GM21515 (cell line): ENCODE data around the gene BEND6.
"Not testable (repeated sequence)": the region's sequence is repeated elsewhere in the genome, so short reads cannot be mapped to it uniquely, and the experiment has no call there.

Experiments used
- ATAC-seq: cut with Tn5 transposase; IDR thresholded peaks from one replicate; pipeline ENCODE4 v1.9.1; 2021; ENCODE audit not compliant: unreplicated experiment

The BEND6 gene

DNA sequence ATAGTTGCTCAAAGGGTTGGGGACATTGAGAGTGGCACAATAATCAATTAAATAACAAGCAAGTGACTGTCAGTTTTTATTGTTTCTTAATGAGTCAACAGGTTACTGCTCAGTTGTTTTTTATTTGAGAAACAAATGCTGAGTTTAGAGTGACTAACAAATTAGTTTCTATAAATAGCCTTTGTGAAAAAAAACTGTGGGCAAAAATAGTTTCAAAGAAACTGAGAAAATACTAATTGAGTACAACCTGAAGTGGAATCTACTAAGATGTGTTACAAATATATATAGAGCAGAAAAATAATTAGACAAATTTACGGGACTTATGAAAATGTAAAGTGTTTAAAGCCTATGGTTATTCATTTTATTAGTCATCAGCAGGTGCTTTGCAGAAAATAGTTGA is 22.3 kb downstream of the BEND6 start:
- ATAC-seq: no peak

DNA sequence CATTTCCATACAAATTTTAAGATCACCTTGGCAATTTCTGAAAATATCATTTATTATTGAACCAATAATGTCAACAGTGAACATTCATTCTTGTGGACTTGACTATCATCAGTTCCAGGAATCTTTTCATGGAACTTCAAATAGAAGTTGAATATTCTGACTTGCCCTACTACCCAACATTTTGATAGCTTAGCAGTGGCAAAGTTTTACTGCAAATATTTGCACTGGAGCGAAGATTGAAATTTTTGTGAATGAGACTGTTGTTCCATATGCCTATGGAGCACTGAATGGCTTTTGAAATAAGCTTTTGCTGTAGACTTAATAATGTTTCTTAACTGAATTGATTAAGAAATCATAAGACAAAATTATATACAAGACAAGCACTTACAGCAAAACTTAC is 23.6 kb downstream of the BEND6 start:
- no peak for ATAC-seq

DNA sequence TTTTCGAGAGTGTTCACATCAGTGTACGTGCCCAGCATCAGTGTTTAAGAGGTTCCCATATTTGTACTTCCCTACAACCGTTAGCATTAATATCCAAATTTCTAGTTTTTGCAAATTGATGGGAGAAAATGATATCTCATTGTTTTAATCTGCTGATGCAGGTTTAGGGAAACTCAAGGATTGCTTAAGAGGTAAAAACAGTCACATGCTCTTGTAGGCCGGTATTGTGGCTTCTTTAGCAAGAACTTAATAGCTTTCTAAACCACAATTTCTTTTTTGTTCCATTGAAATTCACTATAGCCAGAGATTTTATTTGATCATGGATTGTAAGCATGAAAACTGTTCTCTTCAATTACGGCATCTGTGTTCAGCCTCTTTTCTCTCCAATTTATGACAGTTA is 29.5 kb downstream of the BEND6 start:
- no peak for ATAC-seq

DNA sequence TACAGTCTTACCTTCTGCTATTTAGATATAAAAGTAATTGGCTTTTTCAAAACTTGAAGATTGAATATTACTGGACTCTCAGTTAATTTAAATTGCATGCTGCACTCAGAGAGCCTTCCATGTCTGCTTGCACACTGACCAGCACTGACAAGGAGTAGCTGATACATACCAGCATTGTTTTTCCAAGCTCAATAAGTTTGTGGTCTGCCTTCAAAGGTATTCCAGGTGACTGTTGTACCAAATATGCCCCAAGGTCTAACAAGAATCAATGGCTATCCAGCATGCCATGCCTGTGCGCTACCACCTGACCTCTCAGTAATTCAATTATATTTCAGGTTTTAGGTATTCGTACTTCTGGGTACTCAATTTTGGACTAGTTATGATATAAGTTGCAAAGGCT is 30.0 kb downstream of the BEND6 start:
- ATAC-seq: no peak

DNA sequence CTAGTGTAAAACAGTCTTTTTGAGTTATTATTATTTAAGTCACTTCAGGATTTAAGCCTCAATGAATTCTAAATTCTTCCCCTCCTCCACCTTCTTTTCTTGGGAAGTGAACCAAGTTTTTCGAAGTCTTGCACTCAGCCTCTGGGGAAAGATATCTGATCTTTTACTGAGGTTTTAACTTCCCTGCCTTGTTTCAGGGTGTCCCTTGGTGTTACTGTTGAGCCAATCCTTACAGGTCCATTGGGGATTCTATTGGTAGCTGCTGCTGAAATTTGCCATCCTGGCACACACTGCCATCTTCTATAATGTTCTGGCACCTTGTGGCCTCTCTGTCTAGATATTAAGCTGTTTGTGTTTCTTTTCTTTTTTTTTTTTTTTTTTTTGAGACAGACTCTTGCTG is 31.7 kb downstream of the BEND6 start:
- ATAC-seq: no peak

DNA sequence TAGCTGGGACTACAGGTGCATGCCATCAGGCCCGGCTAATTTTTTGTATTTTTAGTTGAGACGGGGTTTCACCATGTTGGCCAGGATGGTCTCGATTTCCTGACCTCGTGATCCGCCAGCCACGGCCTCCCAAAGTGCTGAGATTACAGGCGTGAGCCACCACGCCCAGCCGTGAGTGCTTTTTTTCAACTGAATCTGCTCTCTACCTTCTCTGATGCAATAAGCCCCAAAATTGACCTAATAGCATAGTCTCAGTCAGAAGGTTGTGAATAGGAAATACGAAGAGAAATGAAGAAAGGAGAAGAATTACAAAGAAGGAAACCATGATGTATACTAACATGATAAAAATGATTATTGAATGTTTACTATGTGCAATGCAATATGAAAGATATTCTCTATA is 33.2 kb downstream of the BEND6 start:
- no peak for ATAC-seq

DNA sequence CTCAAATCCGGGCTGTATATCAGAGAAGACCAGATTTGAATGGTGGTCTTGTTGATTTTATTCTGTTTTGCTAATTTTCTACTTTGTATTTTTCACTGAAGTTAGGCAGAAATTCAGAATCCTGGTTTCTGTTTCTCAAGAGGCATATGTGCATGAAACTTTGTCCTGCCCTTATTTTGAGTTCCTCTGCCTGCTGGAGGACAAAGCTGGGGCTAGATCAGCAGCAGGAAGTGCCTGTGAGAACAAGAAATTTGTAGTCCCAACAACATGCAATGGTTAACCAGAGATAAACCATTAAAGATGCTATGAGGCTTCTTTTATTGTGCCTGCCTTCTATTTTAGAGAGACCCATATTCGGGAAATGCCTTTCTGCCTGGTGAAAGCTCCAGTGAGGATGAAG is 37.1 kb downstream of the BEND6 start:
- ATAC-seq: no peak

DNA sequence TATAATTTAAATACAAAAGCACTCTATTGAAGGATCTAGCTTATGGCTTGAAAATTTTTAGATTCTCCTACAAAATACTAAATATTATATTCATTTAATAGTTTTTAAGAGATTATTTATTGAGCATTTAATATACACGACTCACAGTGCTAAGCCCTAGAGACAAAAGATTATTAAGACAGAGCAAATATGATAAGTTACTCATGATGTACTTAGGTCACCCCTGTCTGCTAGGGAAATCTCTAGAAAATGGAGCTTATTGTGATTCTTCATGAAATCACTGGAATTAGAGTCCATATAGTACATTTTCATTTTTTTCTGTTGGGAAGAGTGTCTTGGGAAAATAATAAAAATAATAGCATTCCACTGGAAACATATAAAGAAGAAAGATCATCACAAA is 37.8 kb downstream of the BEND6 start:
- no peak for ATAC-seq

DNA sequence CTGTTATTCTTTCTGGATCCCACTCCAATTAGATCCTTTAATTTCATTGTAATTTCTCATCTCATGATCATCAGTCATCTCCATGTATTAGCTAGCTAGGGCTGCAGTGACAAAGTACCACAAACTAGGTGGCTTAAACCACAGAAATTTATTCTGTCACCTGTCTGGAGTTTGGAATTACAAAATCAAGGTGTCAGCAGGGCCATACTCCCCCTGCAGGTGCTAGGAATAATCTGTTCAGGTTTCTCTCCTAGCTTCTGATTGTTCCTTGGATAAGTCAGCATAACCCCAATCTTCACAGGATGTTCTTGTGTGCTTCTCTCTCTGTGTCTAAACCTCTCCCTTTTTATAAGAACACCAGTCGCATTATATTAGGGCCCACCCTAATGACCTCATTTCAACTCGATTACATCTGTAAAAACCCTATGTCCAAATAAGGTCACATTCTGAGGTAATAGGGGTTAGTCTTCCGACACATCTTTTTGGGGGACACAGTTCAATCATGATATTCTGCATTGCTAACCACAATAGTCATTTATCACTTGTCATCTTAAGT is 40.5 kb downstream of the BEND6 start:
- no peak for ATAC-seq

DNA sequence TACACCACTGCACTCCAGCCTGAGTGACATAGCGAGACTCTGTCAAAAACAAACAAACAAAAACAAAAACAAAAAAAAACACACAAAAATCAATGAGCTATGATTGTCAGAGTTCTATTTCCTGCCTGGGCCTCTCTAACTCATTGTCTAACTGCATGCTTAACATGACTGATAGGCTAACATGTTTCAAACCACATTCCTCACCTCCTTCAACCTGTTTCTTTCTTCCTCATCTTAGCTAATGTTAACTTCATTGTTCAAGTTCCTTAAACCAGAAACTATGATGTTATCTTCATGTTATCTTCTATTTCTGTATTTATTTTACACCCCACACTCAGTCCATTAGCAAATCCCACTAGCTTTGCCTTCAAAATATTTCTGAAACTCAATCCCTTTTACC is 41.5 kb downstream of the BEND6 start:
- ATAC-seq: no peak

DNA sequence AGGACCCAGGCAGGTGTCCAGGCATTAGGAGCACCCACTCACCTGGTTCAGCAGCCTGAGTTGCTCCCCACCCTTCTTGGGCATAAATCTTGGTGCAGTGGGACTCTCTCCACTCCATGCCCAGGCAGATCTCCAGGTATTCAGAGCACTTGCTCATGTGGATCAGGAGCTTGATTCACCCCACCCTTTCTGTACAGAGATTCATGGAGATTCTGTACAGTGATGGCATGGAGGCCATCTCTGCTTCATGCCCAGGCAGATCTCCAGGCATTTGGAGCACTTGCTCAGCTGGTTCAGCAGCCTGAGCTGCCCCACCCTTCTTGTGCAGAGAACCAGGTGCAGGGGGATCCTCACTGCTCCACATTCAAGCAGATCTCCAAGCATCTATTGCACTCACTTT is 44.1 kb downstream of the BEND6 start:
- no peak for ATAC-seq

DNA sequence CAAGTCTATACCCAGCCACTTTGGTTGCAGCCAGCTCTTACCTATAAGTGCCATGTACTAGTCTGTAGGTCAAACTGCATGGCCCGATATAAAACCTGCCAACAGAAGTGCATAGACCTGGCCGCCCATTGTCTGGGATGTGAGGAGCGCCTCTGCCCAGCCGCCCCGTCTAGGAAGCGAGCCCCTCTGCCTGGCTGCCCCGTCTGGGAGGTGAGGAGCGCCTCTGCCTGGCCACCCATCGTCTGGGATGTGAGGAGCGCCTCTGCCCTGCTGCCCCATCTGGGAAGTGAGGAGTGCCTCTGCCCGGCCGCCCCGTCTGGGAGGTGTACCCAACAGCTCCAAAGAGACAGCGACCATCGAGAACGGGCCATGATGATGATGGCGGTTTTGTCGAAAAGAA is 44.8 kb downstream of the BEND6 start:
- ATAC-seq: not testable (repeated sequence)

DNA sequence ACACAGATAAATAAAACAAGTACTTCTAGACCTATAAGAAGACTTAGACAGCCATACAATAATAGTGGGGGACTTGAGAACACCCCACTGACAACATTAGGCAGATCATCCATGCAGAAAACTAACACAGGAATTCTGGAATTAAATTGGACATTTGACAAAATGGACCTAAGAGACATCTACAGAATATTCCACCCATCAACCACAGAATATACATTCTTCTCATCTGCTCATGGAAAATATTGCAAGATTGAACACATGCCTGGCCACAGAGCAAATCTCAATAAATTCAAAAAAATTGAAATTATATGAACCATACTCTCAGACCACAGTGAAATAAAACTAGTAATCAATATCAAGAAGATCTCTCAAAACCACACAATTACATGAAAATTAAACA is 47.3 kb downstream of the BEND6 start:
- no peak for ATAC-seq

DNA sequence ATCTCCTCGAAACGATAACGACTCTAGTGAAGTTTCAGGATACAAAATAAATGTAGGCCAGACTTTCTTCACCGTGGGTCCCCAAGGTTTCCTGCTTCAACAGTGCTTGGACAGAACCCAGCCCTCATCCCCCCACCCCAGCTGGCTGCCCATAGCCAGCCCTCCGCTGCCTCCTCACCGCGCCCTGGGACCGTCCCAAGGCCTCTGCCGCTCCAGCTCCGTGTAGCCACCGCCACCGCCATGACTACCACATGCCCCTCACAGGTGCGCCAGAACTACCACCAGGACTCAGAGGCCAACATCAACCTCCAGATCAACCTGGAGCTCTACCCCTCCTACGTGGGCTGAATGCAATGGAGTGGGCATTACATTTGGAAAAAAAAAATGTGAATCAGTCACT is 49.4 kb downstream of the BEND6 start:
- ATAC-seq: no peak

DNA sequence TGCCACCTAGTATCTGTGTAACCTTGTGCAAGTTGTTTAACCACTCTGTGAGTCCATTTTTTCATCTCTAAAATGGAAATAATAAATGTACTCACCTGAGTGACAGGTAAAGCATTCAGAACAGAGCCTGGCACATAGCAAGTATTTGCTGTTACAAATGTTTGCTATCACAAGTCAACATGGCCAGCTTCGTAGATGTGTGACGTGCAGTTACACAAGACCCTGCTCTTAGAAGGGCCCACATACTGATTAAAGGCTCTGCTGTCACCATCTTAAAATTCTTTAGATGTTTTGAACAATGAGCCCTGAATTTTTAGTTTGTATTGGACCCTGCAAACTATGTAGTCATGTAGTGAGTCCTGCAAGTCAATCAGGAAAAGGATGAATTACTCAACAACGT is 51.2 kb downstream of the BEND6 start:
- no peak for ATAC-seq

DNA sequence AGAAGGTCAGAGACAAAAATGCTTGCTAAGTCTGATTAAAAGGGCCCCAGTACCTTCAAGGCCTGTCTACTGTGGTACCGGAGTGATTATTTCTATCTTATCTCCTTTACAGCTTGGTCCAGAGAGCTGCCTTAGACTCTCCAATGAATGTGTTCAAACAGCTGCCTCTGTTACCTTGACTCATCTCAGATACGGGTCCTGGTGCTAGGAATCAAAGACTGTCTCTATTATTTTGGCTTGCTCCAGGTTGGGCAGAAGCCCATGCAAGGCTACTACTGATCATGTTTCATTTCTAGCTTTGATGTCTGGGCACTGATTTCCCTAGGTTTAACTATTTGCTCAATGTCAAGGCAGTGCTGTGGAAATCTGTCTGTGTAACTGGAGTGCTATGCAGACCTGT is 53.2 kb downstream of the BEND6 start:
- not testable (repeated sequence) for ATAC-seq

DNA sequence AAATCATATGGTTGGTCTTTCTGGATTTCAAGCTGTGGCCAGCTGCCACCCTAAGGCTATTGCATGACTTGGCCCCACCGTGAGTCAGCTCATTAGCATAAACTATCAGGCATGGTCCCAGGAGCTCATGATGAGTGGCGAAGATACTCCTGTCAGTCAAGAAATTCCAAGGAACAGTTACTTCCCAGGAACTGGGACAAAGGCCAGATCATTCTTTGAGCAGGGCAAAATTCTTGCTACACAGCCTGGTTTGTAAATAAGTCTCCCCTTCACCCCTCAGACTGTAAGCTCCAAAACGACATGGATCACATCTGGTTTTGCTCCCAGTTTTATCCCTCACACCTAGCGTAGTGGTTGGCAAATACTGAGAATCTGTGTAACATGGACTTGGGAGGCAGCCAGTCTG is 58.6 kb downstream of the BEND6 start:
- no peak for ATAC-seq

DNA sequence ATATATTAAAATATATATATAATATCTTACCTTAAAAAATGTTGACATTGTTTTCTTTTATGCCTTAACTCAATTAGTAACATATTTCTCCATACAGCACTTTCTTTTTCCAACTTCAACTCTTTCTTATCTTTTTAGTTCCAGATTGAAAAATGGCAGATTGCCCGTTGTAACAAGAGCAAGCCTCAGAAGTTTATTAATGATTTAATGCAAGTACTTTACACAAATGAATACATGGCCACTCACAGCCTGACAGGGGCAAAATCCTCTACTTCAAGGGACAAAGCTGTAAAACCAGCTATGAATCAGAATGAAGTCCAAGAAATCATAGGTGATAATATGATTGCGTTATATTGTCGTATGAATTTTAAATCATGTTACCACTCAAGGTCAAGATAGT is 62.2 kb downstream of the BEND6 start:
- ATAC-seq: no peak

DNA sequence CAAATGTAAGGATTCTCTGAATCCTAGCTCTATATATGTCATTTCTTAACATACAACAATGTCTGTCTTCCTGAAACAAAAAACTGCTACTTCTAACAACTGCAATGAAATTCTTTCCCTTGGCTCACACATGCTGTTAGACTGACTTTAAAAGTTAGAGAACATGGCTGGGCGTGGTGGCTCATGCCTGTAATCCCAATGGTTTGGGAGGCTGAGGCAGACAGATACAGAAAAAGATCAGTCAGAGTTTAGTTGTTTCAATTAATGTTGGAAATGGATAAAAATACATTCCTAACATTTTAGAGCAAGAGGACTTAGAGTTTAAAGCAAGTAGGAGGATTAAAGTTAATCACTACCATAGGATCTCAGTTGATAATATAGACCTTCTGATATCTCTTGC is 62.9 kb downstream of the BEND6 start:
- no peak for ATAC-seq

DNA sequence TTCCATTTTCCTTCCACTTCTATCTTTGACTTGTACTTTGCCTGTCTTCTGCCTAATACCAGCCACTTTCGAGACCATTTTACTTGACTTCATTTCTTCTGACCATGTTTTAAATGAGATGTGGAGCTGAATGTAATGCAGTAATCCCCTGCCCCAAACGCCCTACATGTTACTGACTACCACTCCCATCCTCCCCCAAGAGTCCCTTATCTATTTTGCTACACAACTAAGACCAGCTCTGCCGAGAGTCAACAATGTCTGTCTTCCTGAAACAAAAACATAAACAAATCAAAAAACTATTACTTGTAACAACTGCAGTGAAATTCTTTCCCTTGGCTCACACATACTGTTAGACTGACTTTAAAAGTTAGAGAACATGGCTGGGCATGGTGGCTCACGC is 64.5 kb downstream of the BEND6 start:
- ATAC-seq: no peak

DNA sequence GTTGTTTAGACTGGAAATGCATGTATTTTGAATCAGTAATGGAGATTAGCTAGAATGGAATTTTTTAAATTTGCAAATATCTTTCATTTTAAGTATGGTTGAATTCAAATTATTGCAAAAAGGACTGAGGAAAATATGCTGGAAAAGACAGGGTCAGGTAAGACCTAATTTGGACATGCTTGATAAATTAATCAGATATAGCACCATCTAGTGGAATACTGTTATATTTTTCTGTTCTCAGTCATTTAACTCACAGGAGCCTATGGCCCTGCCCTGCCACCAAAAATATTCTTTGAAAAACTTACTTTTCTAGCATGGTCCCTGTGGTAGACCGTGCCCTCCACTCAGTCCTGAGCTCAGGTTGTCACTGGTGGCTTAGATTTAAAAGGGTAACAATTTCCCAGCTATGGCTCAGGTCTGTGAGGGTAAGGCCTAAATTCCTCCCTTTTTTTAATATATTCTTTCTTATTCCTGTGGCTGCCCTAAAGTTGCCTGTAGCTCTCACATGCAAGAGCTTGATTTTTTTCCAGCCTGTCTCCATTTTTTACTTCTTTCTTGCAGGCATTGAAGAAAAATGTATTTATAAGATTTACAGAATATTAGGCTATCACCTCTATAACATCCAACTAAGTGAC is 66.3 kb downstream of the BEND6 start:
- peak; percentile 82 for ATAC-seq

DNA sequence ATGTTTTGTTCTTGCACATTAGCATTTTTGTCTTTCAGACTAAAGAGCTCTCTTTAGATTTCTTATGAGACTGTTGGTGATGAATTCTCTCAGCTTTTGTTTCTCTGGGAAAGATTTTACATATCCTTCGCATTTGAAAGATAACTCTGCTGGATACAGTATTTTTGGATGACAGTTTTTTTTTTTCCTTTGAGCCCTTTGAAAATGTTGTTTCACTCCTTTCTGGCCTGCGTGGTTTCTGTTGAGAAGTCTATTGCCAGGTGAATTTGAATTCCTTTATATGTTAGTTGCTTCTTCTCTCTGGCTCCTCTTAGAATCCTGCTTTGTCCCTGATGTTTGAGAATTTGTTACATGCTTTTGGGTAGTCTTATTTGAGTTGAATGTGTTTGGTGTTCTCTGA is 69.4 kb downstream of the BEND6 start:
- ATAC-seq: no peak

DNA sequence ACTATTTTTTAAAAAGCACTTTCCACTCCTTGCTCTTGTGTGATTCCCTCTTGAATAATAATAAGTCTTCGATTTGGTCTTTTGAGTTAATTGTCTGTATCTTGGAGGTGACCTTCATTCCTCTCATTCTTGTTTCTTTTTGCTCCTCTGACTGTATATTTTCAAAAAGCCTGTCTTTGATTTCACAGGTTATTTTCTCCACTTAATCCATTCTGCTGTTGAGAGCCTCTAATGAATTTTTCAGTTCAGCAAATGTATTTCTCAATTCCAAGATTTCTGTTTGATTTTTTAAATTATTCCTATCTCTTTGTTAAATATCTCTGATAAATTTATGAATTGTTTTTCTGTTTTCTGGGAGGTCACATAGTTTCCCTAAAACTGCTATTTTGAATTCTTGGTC is 69.9 kb downstream of the BEND6 start:
- ATAC-seq: no peak
